Keratinocyte (primary cell): Measurements from ENCODE around the gene PDILT. TPM values are rescaled to one million over a fixed set of nuclear protein-coding genes. Genes with fewer than 3 reads are reported as not detected.

Source experiments
- DNase-seq: peaks from one replicate; pipeline ENCODE4 v3.0.0-alpha.2; 2011; ENCODE audit warnings: low read depth, missing footprints, low spot score
- FAIRE-seq: peaks from 2 replicates; lab custom pipeline; 2011; peaks lifted over from hg19 to GRCh38; lab: Jason Lieb, UNC
- H2AFZ ChIP-seq: 2 replicates; pipeline ENCODE4 v1.6.0; 2012; ENCODE audit warnings: low read length, control low read depth, inconsistent platforms; ENCODE audit not compliant: control insufficient read depth
- H3K27ac ChIP-seq: 2 replicates; pipeline ENCODE4 v1.5.1; 2011; ENCODE audit warnings: low read length; ENCODE audit not compliant: control insufficient read depth, insufficient read depth
- H3K27me3 ChIP-seq: 3 replicates; pipeline ENCODE4 v1.6.0; 2011; ENCODE audit warnings: low read length; ENCODE audit not compliant: control insufficient read depth, insufficient read depth; ENCODE audit errors: extremely low read depth
- H3K36me3 ChIP-seq, 2 experiments: 2 replicates in 1 of 2; 3 replicates in 1 of 2; pipeline ENCODE4 v1.5.1; 2011; ENCODE audit warnings: low read length in 2 of 2, mild to moderate bottlenecking in 1 of 2; ENCODE audit not compliant: control insufficient read depth in 2 of 2, insufficient read depth in 2 of 2; ENCODE audit errors: extremely low read depth in 1 of 2
- H3K4me1 ChIP-seq: 3 replicates; pipeline ENCODE4 v1.5.1; 2011; ENCODE audit warnings: low read length; ENCODE audit not compliant: control insufficient read depth, insufficient read depth; ENCODE audit errors: extremely low read depth
- H3K4me2 ChIP-seq: 3 replicates; pipeline ENCODE4 v1.6.0; 2011; ENCODE audit warnings: low read depth, low read length; ENCODE audit not compliant: control insufficient read depth, insufficient read depth; ENCODE audit errors: extremely low read depth
- H3K4me3 ChIP-seq, 3 experiments: fragments of 200-600 bp in 1 of 3; sonication (generic) in 1 of 3; 2 replicates in 2 of 3; 3 replicates in 1 of 3; pipeline ENCODE4 v1.5.1; 2011 to 2016; ENCODE audit warnings: low read length in 3 of 3, mild to moderate bottlenecking in 3 of 3, control low read depth in 2 of 3, inconsistent platforms in 1 of 3, low read depth in 1 of 3, mixed read lengths in 1 of 3, mixed run types in 1 of 3, moderate library complexity in 1 of 3; ENCODE audit not compliant: control insufficient read depth in 2 of 3, insufficient read depth in 2 of 3; ENCODE audit errors: extremely low read depth in 1 of 3
- H3K79me2 ChIP-seq: 2 replicates; pipeline ENCODE4 v1.6.0; 2012; ENCODE audit warnings: low read length; ENCODE audit not compliant: control insufficient read depth, insufficient read depth
- H3K9ac ChIP-seq: 3 replicates; pipeline ENCODE4 v1.6.0; 2011; ENCODE audit warnings: low read length; ENCODE audit not compliant: control insufficient read depth, insufficient read depth; ENCODE audit errors: extremely low read depth
- H3K9me1 ChIP-seq: 3 replicates; pipeline ENCODE4 v1.6.0; 2011; ENCODE audit warnings: low read length; ENCODE audit not compliant: control insufficient read depth, insufficient read depth; ENCODE audit errors: extremely low read depth
- H3K9me3 ChIP-seq: 2 replicates; pipeline ENCODE4 v1.5.1; 2012; ENCODE audit warnings: low read depth, low read length; ENCODE audit not compliant: control insufficient read depth
- H4K20me1 ChIP-seq: 3 replicates; pipeline ENCODE4 v1.6.0; 2011; ENCODE audit warnings: low read length; ENCODE audit not compliant: control insufficient read depth, insufficient read depth; ENCODE audit errors: extremely low read depth
- CTCF ChIP-seq, 3 experiments: IDR thresholded peaks in 1 of 3; conservative IDR thresholded peaks in 1 of 3; optimal IDR thresholded peaks in 1 of 3; 2 replicates in 2 of 3; 3 replicates in 1 of 3; pipeline versions ENCODE3 to v1.5.1; 2011; ENCODE audit warnings: low read length in 3 of 3, mild to moderate bottlenecking in 3 of 3, moderate library complexity in 2 of 3, control low read depth in 1 of 3, inconsistent platforms in 1 of 3; ENCODE audit not compliant: insufficient read depth in 2 of 3; ENCODE audit errors: extremely low read depth in 1 of 3
- EZH2 ChIP-seq: IDR thresholded peaks from one replicate; pipeline ENCODE4 v1.6.1; 2012; ENCODE audit warnings: inconsistent platforms, mild to moderate bottlenecking, low read length, moderate library complexity
- dilution Hi-C: fragments of 300-500 bp; cut with MboI; formaldehyde crosslinking; loops from one replicate; pipeline ENCODE4 v1.7.0; 2020; ENCODE audit warnings: low sequenced_read_pairs; ENCODE audit not compliant: extremely low pct_ligation_motif_present
- polyA plus RNA-seq, 5 experiments: library from polyadenylated mRNA; depleted of rRNA in 3 of 5; stranded (reverse) in 3 of 5; stranded (forward) in 1 of 5; unstranded in 1 of 5; fragments of >200 nt; gene quantifications; 1 replicate in 1 of 5; 2 replicates in 3 of 5; 3 replicates in 1 of 5; pipeline versions ENCODE4 v1.2.1 to v1.2.3, GENCODE V29; 2011 to 2012; ENCODE audit warnings: missing spikeins in 2 of 5, low read depth in 1 of 5, low replicate concordance in 1 of 5

The PDILT gene
- polyA plus RNA-seq, 1 donor (not counting 4 experiments of a cell fraction or from before 2014, with no cell fraction given), result not detected

GRCh38 chr16:20323591-20324117, 80.9 kb downstream of the PDILT start:
- dilution Hi-C loops, result no loop called here
- Histone ChIP-seq H3K9me3 (peaks cover 2% of the 10 kb centered on the region), H2AFZ (no peak overlapping the region), H3K27ac (no peak overlapping the region), H4K20me1 (no peaks in the 10 kb centered on the region), H3K4me2 (no peak overlapping the region), H3K9ac (no peak overlapping the region), H3K4me3 (no peak overlapping the region), H3K27me3 (no peaks in the 10 kb centered on the region), H3K79me2 (no peaks in the 10 kb centered on the region), H3K4me1 (no peaks in the 10 kb centered on the region), H3K36me3 (no peaks in the 10 kb centered on the region), H3K9me1 (no peaks in the 10 kb centered on the region)
- FAIRE-seq, result no peak
- TF ChIP-seq EZH2 (no peak), CTCF (optimal IDR thresholded peaks at IDR 0.05 in 1 of 3, IDR thresholded peaks at IDR 0.05 in 1 of 3, conservative IDR thresholded peaks at IDR 0.05 in 1 of 3; ENCODE audit: extremely low read depth in 1 of 3, insufficient read depth in 2 of 3, low read length in 3 of 3) (no peak)
- DNase-seq, result no peak

DNA sequence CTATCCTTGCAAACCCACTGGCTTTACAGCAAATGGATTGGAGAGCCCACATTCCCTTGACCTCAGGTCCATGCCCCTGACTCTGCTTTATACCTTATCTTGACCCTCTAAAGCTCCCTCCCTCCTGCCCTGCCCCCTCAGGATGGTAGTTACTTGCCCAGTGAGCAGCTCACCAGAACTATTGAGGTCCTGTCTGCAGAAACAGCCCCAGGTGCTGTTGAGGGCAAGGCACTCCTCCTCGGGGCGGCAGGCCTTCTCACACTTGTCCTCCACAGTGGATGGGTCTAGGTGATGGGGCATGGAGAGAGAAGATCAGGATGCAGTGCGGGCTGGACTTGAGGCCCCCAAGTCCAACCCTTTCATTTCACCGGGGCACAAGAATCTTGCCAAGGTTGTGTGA, 81.8 kb downstream of the PDILT start:
- no peak overlapping the region for H2AFZ ChIP-seq
- H3K4me3 ChIP-seq, result no peak overlapping the region
- no peaks in the 10 kb centered on the region for H3K36me3 ChIP-seq
- no peak for FAIRE-seq
- dilution Hi-C loops, result no loop called here
- H3K4me1 ChIP-seq, result no peaks in the 10 kb centered on the region
- H3K27me3 ChIP-seq, result no peaks in the 10 kb centered on the region
- H3K9ac ChIP-seq, result no peak overlapping the region
- no peaks in the 10 kb centered on the region for H3K9me1 ChIP-seq
- TF ChIP-seq CTCF (optimal IDR thresholded peaks at IDR 0.05 in 1 of 3, IDR thresholded peaks at IDR 0.05 in 1 of 3, conservative IDR thresholded peaks at IDR 0.05 in 1 of 3; ENCODE audit: extremely low read depth in 1 of 3, insufficient read depth in 2 of 3, low read length in 3 of 3) (no peak), EZH2 (no peak)
- H3K27ac ChIP-seq, result no peak overlapping the region
- H3K4me2 ChIP-seq, result no peak overlapping the region
- H3K9me3 ChIP-seq, result peaks cover 2% of the 10 kb centered on the region
- H4K20me1 ChIP-seq, result no peaks in the 10 kb centered on the region
- DNase-seq, result no peak
- no peaks in the 10 kb centered on the region for H3K79me2 ChIP-seq
